ENCODE results near the gene QSOX2. TPM values are rescaled to one million over a fixed set of nuclear protein-coding genes. Genes with fewer than 3 reads are reported as not detected.

QSOX2 gene
- total RNA-seq, 1 donor from 2014 or later: 15.5 TPM

DNA sequence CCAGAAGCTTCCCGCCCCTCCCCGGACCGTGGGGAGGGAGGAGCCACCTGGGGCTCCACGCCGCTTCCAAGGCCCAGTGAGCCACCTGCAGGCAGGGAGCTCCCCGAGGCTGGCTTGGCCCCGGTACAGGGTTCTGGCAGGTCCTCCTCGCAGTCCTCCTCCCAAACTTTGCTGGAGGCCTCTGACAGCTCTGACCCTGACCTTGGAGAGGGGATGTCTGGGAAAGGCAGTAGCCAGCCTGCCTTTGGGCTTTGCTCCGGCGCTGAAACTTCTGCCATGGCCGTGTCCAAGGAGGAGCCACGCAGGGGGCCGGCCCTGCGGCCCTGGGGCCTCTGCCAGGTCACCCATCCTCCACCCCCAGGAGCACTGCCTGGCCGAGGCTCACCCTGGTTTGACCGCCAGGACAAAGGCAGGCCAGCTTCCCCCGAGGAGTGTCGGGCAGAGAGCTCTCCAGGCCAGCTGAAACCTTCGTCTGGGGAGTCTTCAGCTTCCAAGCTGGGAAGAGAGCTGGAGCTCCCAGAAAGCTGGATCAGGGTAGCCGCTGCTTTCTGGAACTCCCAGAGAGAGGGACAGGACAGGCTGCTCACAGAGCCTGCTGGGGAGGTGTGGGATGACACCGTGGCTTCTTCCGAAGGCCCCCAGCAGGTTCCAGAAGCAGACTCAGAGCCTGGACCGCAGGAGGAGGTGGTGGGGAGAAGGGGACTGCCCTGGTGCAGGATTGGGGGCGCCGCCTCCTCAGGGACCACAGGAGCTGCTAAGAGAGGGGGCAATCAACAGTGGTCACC lies 9.0 kb upstream of the QSOX2 start:
- H3K9me3 Mint-ChIP-seq (ENCODE audit: unreplicated experiment): no peaks in the 10 kb centered on the region
- no peak overlapping the region for H3K4me3 Mint-ChIP-seq (ENCODE audit: unreplicated experiment)
- H3K27ac Mint-ChIP-seq (ENCODE audit: unreplicated experiment): no peak overlapping the region
- H3K27me3 Mint-ChIP-seq (ENCODE audit: unreplicated experiment): peaks cover 16% of the 10 kb centered on the region
- DNase-seq (ENCODE audit: extremely low spot score, unreplicated experiment): no peak
- no peaks in the 10 kb centered on the region for H3K36me3 Mint-ChIP-seq (ENCODE audit: unreplicated experiment)
- TF ChIP-seq, protein P1, sequence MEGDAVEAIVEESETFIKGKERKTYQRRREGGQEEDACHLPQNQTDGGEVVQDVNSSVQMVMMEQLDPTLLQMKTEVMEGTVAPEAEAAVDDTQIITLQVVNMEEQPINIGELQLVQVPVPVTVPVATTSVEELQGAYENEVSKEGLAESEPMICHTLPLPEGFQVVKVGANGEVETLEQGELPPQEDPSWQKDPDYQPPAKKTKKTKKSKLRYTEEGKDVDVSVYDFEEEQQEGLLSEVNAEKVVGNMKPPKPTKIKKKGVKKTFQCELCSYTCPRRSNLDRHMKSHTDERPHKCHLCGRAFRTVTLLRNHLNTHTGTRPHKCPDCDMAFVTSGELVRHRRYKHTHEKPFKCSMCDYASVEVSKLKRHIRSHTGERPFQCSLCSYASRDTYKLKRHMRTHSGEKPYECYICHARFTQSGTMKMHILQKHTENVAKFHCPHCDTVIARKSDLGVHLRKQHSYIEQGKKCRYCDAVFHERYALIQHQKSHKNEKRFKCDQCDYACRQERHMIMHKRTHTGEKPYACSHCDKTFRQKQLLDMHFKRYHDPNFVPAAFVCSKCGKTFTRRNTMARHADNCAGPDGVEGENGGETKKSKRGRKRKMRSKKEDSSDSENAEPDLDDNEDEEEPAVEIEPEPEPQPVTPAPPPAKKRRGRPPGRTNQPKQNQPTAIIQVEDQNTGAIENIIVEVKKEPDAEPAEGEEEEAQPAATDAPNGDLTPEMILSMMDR (IDR thresholded peaks at IDR 0.05): no peak
- H3K4me1 Mint-ChIP-seq (ENCODE audit: unreplicated experiment): peaks cover 12% of the 10 kb centered on the region

DNA sequence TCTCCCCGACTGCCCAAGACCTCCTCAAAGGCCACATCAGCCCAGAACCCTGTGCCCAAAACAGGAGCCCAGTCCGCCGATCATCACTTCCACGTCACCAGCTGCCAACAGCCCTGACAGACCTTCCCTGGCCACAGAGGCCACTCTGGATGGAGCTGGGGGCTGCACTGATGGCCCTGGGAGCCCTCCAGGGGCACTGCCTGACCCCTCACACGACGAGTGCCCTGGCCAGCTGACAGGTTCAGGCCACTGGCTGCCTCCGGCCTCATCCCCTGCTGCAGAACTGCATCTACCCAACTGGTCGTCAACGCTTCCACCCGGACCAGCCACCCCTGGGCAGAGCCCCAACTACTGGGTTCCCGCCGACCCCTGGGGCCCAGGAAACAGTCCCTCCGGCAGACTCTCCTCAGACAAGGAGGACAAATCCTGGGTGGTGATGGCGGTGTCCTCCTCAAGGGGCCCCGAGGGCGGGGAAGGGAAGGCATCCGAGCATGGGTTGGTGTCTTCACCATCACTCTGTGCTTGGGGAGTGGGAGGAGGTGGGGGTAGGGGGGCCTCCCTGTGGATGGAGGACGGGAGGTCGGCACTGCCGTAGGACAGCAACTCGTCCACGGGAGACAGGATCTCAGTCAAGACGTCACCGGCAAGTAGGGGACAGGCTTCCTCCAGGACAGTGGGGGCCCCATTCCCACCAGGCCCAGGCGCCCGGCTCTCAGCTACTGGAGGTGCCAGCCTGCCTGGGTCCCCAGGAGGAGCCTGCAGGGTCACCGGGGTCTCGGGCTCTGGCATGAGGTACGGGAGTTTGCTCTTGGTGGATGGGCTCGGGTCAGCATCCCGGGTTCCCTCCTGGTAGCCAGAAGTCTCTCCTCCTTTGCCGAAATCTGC lies 7.9 kb upstream of the QSOX2 start:
- Mint-ChIP-seq H3K4me1 (ENCODE audit: unreplicated experiment) (peaks cover 12% of the 10 kb centered on the region), H3K9me3 (ENCODE audit: unreplicated experiment) (no peaks in the 10 kb centered on the region), H3K36me3 (ENCODE audit: unreplicated experiment) (no peaks in the 10 kb centered on the region), H3K27ac (ENCODE audit: unreplicated experiment) (no peak overlapping the region), H3K4me3 (ENCODE audit: unreplicated experiment) (no peak overlapping the region), H3K27me3 (ENCODE audit: unreplicated experiment) (peaks cover 13% of the 10 kb centered on the region)
- TF ChIP-seq, protein P1 (IDR thresholded peaks at IDR 0.05): no peak
- no peak for DNase-seq (ENCODE audit: extremely low spot score, unreplicated experiment)

DNA sequence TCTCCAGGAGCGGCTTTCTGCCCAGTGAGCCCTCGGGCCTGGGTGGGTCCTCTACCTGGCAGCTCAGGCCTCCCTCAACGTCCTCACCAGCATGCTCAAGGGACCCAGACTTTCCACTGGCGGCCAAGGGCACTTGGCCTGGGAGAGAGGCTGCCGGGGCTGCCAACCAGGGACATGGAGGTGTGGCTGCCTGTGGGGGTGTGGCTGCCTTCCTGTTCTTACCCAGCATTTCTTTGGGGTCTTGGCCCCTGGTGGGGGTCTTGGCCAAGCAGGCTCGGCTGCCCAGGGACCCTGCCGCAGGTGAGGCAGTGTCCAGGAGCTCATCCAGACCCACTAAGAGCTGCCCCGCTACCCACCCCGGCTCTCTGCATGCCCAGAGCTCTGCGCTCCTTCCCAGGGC lies 7.2 kb upstream of the QSOX2 start:
- H3K9me3 Mint-ChIP-seq (ENCODE audit: unreplicated experiment): no peaks in the 10 kb centered on the region
- DNase-seq (ENCODE audit: extremely low spot score, unreplicated experiment): no peak
- no peak overlapping the region for H3K4me3 Mint-ChIP-seq (ENCODE audit: unreplicated experiment)
- H3K27ac Mint-ChIP-seq (ENCODE audit: unreplicated experiment): no peak overlapping the region
- peaks cover 12% of the 10 kb centered on the region for H3K4me1 Mint-ChIP-seq (ENCODE audit: unreplicated experiment)
- peaks cover 13% of the 10 kb centered on the region for H3K27me3 Mint-ChIP-seq (ENCODE audit: unreplicated experiment)
- H3K36me3 Mint-ChIP-seq (ENCODE audit: unreplicated experiment): no peaks in the 10 kb centered on the region
- TF ChIP-seq, protein P1 (IDR thresholded peaks at IDR 0.05): no peak

DNA sequence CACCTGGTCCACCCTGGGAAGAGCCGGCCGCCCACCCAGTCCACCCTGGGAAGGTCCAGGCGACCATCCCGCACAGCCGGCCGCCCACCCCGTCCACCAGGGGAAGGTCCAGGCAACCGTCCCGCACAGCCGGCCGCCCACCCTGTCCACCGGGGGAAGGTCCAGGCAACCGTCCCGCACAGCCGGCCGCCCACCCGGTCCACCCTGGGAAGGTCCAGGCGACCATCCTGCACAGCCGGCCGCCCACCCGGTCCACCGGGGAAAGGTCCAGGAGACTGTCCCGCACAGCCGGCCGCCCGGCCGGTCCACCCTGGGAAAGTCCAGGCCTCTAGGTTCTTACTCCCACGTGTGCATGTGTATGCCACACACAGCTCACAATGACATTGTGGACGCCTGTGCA lies 6.7 kb upstream of the QSOX2 start:
- Mint-ChIP-seq H3K4me1 (ENCODE audit: unreplicated experiment) (peaks cover 12% of the 10 kb centered on the region), H3K27me3 (ENCODE audit: unreplicated experiment) (peaks cover 13% of the 10 kb centered on the region), H3K4me3 (ENCODE audit: unreplicated experiment) (no peak overlapping the region), H3K36me3 (ENCODE audit: unreplicated experiment) (no peaks in the 10 kb centered on the region), H3K27ac (ENCODE audit: unreplicated experiment) (no peak overlapping the region), H3K9me3 (ENCODE audit: unreplicated experiment) (no peaks in the 10 kb centered on the region)
- TF ChIP-seq, protein P1 (IDR thresholded peaks at IDR 0.05): no peak
- no peak for DNase-seq (ENCODE audit: extremely low spot score, unreplicated experiment)

Data from osteocyte (in vitro differentiated cells).